ENCODE results near the gene KIRREL3.

DNA sequence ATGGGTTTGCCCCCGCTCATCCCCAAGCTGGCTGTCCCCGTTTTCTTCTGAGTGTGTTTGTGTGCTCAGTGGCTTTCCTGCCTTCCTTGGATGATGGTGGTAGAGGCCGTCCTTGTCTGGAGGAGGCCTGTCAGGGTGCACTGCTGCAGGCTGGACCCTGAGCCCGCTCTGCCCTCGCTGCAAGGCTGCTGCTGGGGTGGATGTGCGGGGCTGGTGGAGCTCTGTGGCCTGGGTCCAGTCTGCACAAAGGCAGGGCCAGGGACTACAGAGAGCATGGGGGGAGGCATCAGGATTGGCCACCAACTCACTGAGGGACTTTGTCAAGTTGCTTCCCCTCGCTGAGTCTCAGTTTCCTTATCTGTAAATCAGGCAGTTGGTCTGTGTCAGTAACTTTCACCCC, 275.0 kb downstream of the KIRREL3 start:
- TF ChIP-seq, protein P1, sequence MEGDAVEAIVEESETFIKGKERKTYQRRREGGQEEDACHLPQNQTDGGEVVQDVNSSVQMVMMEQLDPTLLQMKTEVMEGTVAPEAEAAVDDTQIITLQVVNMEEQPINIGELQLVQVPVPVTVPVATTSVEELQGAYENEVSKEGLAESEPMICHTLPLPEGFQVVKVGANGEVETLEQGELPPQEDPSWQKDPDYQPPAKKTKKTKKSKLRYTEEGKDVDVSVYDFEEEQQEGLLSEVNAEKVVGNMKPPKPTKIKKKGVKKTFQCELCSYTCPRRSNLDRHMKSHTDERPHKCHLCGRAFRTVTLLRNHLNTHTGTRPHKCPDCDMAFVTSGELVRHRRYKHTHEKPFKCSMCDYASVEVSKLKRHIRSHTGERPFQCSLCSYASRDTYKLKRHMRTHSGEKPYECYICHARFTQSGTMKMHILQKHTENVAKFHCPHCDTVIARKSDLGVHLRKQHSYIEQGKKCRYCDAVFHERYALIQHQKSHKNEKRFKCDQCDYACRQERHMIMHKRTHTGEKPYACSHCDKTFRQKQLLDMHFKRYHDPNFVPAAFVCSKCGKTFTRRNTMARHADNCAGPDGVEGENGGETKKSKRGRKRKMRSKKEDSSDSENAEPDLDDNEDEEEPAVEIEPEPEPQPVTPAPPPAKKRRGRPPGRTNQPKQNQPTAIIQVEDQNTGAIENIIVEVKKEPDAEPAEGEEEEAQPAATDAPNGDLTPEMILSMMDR (IDR thresholded peaks at IDR 0.05), result no peak
- TF ChIP-seq POLR2A (IDR thresholded peaks at IDR 0.05), result no peak

All from ovary (tissue), 3 donors.